Chondrocyte (in vitro differentiated cells): ENCODE data around the gene SPAAR. TPM values are rescaled to one million over a fixed set of nuclear protein-coding genes. Genes with fewer than 3 reads are reported as not detected.

Experiments used
- total RNA-seq: library from RNA; stranded (reverse); gene quantifications from 3 replicates; pipeline ENCODE4 v1.2.1, GENCODE V29; 2021

The SPAAR gene
- total RNA-seq, 1 donor from 2014 or later: 0.70 TPM

Other genes with a start within 250 kb of the SPAAR start
- 0.79 to 2.3 TPM (median 0.85 TPM) in 3 replicates for gene ARHGEF39, start 244.3 kb upstream of the SPAAR start, total RNA-seq
- 2.9 to 3.6 TPM in 2 of 3 replicates, not detected in the other for gene CA9, start 235.6 kb upstream of the SPAAR start, total RNA-seq
- gene TPM2, start 219.6 kb upstream of the SPAAR start, total RNA-seq: 498 to 2,023 TPM (median 2,016 TPM) in 3 replicates
- gene TLN1, start 177.3 kb upstream of the SPAAR start, total RNA-seq: 490 to 684 TPM (median 655 TPM) in 3 replicates
- 55.5 to 63.4 TPM (median 56.7 TPM) in 3 replicates for gene CREB3, start 176.8 kb upstream of the SPAAR start, total RNA-seq
- gene GBA2, start 160.3 kb upstream of the SPAAR start, total RNA-seq: 50.9 to 52.1 TPM (median 51.6 TPM) in 3 replicates
- gene RGP1, start 160.2 kb upstream of the SPAAR start, total RNA-seq: 27.7 to 28.6 TPM (median 27.9 TPM) in 3 replicates
- gene MSMP, start 155.2 kb upstream of the SPAAR start, total RNA-seq: not detected in 3 replicates
- 38.3 to 46.2 TPM (median 40.2 TPM) in 3 replicates for gene NPR2, start 117.9 kb upstream of the SPAAR start, total RNA-seq
- 0.30 to 3.3 TPM (median 0.82 TPM) in 3 replicates for gene SPAG8, start 97.2 kb upstream of the SPAAR start, total RNA-seq
- 30.3 to 32.8 TPM (median 32.0 TPM) in 3 replicates for gene HINT2, start 94.4 kb upstream of the SPAAR start, total RNA-seq
- not detected in 3 replicates for gene FAM221B, start 80.8 kb upstream of the SPAAR start, total RNA-seq
- gene TMEM8B, start 80.3 kb upstream of the SPAAR start, total RNA-seq: 17.4 to 18.2 TPM (median 18.1 TPM) in 3 replicates
- not detected in 3 replicates for gene OR13J1, start 39.1 kb upstream of the SPAAR start, total RNA-seq
- 7.2 to 16.6 TPM (median 7.8 TPM) in 3 replicates for gene HRCT1, start 3.3 kb upstream of the SPAAR start, total RNA-seq
- gene OR2S2, start 48.7 kb downstream of the SPAAR start, total RNA-seq: not detected in 3 replicates
- gene RECK, start 127.4 kb downstream of the SPAAR start, total RNA-seq: 33.5 to 66.6 TPM (median 33.5 TPM) in 3 replicates
- gene GLIPR2, start 227.2 kb downstream of the SPAAR start, total RNA-seq: 101 to 110 TPM (median 102 TPM) in 3 replicates